CD14-positive monocyte (primary cell): ENCODE measurements around the gene PATL2. TPM values are rescaled to one million over a fixed set of nuclear protein-coding genes. Genes with fewer than 3 reads are reported as not detected.
A peak's percentile ranks its signal among the peaks of the same experiment; 100 is the strongest.

Source experiments
- DNase-seq, 3 donors: peaks; one replicate each; pipeline ENCODE4 v3.0.0-alpha.2; 2011 to 2022
- H2AFZ ChIP-seq: 2 replicates; pipeline ENCODE4 v1.6.0; 2012; ENCODE audit warnings: mild to moderate bottlenecking, low read depth, low read length, inconsistent platforms; ENCODE audit not compliant: insufficient read depth, poor library complexity, severe bottlenecking
- H3K27ac ChIP-seq, 2 donors: 1 replicate in 1 of 2; 2 replicates in 1 of 2; pipeline ENCODE4 v1.5.1; 2012 to 2013; ENCODE audit warnings: low read length in 2 of 2, control low read depth in 1 of 2, inconsistent platforms in 1 of 2, low read depth in 1 of 2, mild to moderate bottlenecking in 1 of 2
- H3K27me3 ChIP-seq, 2 donors: one replicate each; pipeline versions ENCODE4 v1.6.0 to v1.6.1; 2011 to 2013; ENCODE audit warnings: low read length in 2 of 2; ENCODE audit not compliant: control insufficient read depth in 2 of 2, insufficient read depth in 2 of 2
- H3K36me3 ChIP-seq, 2 donors: replicated peaks in 1 of 2; 1 replicate in 1 of 2; 2 replicates in 1 of 2; pipeline versions ENCODE4 v1.5.1 to v1.6.1; 2012 to 2013; ENCODE audit warnings: low read length in 2 of 2, control low read depth in 1 of 2, inconsistent platforms in 1 of 2, mild to moderate bottlenecking in 1 of 2; ENCODE audit not compliant: insufficient read depth in 2 of 2, control insufficient read depth in 1 of 2
- H3K4me1 ChIP-seq, 2 donors: 1 replicate in 1 of 2; 2 replicates in 1 of 2; pipeline versions ENCODE4 v1.5.1 to v1.6.1; 2012 to 2013; ENCODE audit warnings: low read length in 2 of 2, control low read depth in 1 of 2, inconsistent platforms in 1 of 2, mild to moderate bottlenecking in 1 of 2, moderate library complexity in 1 of 2; ENCODE audit not compliant: insufficient read depth in 2 of 2, control insufficient read depth in 1 of 2
- H3K4me2 ChIP-seq: replicated peaks from 2 replicates; pipeline ENCODE3; 2012; ENCODE audit warnings: low read length, moderate library complexity, mild to moderate bottlenecking; ENCODE audit not compliant: poor library complexity, severe bottlenecking; ENCODE audit errors: extremely low read depth
- H3K4me3 ChIP-seq, 3 experiments: fragments of 200-600 bp in 1 of 3; sonication (generic) in 1 of 3; replicated peaks in 1 of 3; 1 replicate in 2 of 3; 2 replicates in 1 of 3; pipeline ENCODE4 v1.5.1; 2011 to 2013; ENCODE audit warnings: low read length in 3 of 3, mild to moderate bottlenecking in 3 of 3, control low read depth in 2 of 3, low read depth in 2 of 3, inconsistent platforms in 1 of 3, moderate library complexity in 1 of 3
- H3K79me2 ChIP-seq: 2 replicates; pipeline ENCODE4 v1.6.0; 2012; ENCODE audit warnings: mild to moderate bottlenecking, control low read depth, inconsistent platforms, low read length, moderate library complexity; ENCODE audit not compliant: insufficient read depth
- H3K9ac ChIP-seq: 2 replicates; pipeline ENCODE4 v1.6.0; 2017; ENCODE audit warnings: low read length, mild to moderate bottlenecking; ENCODE audit not compliant: insufficient read depth, poor library complexity, severe bottlenecking
- H3K9me3 ChIP-seq, 2 donors: replicated peaks in 1 of 2; 1 replicate in 1 of 2; 2 replicates in 1 of 2; pipeline versions ENCODE4 v1.5.1 to v1.6.1; 2012 to 2013; ENCODE audit warnings: low read length in 2 of 2, control low read depth in 1 of 2; ENCODE audit not compliant: control insufficient read depth in 1 of 2, insufficient read depth in 1 of 2
- H4K20me1 ChIP-seq: 2 replicates; pipeline ENCODE4 v1.6.0; 2012; ENCODE audit warnings: mild to moderate bottlenecking, low read length, control low read depth, moderate library complexity; ENCODE audit not compliant: insufficient read depth
- H3K27ac Mint-ChIP-seq, 7 donors: one replicate each; pipeline ENCODE4 v1.8.0; 2020; ENCODE audit warnings: mild to moderate bottlenecking in 7 of 7, mixed read lengths in 7 of 7, moderate library complexity in 6 of 7, inconsistent platforms in 2 of 7
- H3K27me3 Mint-ChIP-seq, 3 donors: one replicate each; pipeline ENCODE4 v1.8.0; 2021 to 2022; ENCODE audit warnings: low read depth in 3 of 3, mild to moderate bottlenecking in 3 of 3, mixed read lengths in 3 of 3, moderate library complexity in 3 of 3, inconsistent platforms in 1 of 3
- H3K36me3 Mint-ChIP-seq, 2 donors: one replicate each; pipeline ENCODE4 v1.8.0; 2020; ENCODE audit warnings: mixed read lengths in 2 of 2, inconsistent platforms in 1 of 2, mild to moderate bottlenecking in 1 of 2
- H3K4me1 Mint-ChIP-seq: one replicate; pipeline ENCODE4 v1.8.0; 2020; ENCODE audit warnings: mild to moderate bottlenecking, mixed read lengths
- H3K4me3 Mint-ChIP-seq, 2 donors: one replicate each; pipeline ENCODE4 v1.8.0; 2020; ENCODE audit warnings: mild to moderate bottlenecking in 2 of 2, mixed read lengths in 2 of 2, moderate library complexity in 1 of 2
- H3K9me3 Mint-ChIP-seq, 7 donors: one replicate each; pipeline ENCODE4 v1.8.0; 2020 to 2022; ENCODE audit warnings: mixed read lengths in 7 of 7, mild to moderate bottlenecking in 6 of 7, moderate library complexity in 6 of 7, inconsistent platforms in 2 of 7
- WGBS: methylation state at CpG from one replicate; pipeline ENCODE4 v1.1.5; 2013; ENCODE audit warnings: missing lambda C conversion rate; ENCODE audit not compliant: insufficient coverage; 5-methylcytosine and 5-hydroxymethylcytosine counted together
- intact Hi-C, 2 donors: fragments of 100-400 bp; cut with micrococcal nuclease; formaldehyde crosslinking; loops; one replicate each; pipeline versions ENCODE4 v1.15.0 to v1.15.1; 2023
- polyA plus RNA-seq, 3 donors: library from polyadenylated mRNA; depleted of rRNA in 1 of 3; unstranded in 2 of 3; stranded (reverse) in 1 of 3; fragments of 300-500 nt in 2 of 3; fragments of >200 nt in 1 of 3; fragmentation: Illumina TruSeq in 2 of 3; gene quantifications; 1 replicate in 2 of 3; 2 replicates in 1 of 3; pipeline ENCODE4 v1.2.3, GENCODE V29; 2012 to 2021
- TF ChIP-seq, protein P1 (sequence below): fragments of 200-600 bp; IDR thresholded peaks from one replicate; pipeline ENCODE4 v1.8.0; 2022; ENCODE audit warnings: antibody characterized with exemption, mild to moderate bottlenecking

PATL2 gene
- polyA plus RNA-seq, 3 donors: 1.8 to 14.4 (median 1.9) TPM

DNA sequence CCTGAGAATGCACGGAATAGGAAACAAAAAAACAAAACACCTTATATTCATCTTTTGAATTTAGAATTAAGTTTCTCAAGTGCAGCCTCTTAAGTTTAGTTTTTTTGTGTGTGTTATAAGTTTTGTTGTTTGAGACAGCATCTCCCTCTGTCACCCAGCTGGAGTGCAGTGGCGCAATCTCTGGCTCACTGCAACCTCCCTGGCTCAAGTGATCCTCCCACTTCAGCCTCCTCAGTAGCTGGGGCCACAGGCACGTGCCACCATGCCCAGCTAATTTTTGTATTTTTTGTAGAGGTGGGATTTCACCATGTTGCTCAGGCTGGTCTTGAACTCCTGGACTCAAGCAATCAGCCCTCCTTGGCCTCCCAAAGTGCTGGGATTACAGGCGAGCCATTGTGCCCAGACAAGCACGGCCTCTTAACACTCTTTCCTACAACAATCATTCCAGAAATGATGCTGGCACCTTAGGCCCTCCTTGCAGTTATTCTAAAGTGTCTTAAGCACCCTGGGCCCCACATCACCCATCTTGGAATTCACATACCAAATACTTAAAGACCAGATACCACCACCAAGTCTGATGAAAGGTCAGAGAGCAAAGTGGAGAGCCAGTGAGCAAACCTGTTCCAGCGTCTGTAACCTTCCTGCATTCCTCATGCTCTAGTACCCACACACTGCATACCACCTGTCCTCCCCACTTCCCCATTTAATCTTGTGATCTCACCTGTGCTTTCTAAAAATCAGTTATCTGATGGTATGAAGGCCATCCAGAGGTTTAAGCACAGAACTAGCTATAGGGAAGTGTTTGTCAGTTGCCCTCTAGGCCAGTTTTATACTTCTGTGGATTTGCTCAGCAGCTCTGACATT lies 40.8 kb downstream of the PATL2 start:
- no peak overlapping the region for H3K4me2 ChIP-seq
- peaks cover 11 to 12% of the 10 kb centered on the region in 2 donors for H3K4me1 ChIP-seq
- H3K4me3 Mint-ChIP-seq: no peak overlapping the region
- intact Hi-C loops: no loop called here
- no peaks in the 10 kb centered on the region for H3K79me2 ChIP-seq
- H3K9ac ChIP-seq: no peak overlapping the region
- no peaks in the 10 kb centered on the region for H3K36me3 ChIP-seq
- peaks cover 0 to 2% (median 2%) of the 10 kb centered on the region in 3 donors for H3K27me3 Mint-ChIP-seq
- no peak overlapping the region for H3K27ac ChIP-seq
- TF ChIP-seq, protein P1, sequence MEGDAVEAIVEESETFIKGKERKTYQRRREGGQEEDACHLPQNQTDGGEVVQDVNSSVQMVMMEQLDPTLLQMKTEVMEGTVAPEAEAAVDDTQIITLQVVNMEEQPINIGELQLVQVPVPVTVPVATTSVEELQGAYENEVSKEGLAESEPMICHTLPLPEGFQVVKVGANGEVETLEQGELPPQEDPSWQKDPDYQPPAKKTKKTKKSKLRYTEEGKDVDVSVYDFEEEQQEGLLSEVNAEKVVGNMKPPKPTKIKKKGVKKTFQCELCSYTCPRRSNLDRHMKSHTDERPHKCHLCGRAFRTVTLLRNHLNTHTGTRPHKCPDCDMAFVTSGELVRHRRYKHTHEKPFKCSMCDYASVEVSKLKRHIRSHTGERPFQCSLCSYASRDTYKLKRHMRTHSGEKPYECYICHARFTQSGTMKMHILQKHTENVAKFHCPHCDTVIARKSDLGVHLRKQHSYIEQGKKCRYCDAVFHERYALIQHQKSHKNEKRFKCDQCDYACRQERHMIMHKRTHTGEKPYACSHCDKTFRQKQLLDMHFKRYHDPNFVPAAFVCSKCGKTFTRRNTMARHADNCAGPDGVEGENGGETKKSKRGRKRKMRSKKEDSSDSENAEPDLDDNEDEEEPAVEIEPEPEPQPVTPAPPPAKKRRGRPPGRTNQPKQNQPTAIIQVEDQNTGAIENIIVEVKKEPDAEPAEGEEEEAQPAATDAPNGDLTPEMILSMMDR: no peak
- peaks cover 0 to 4% of the 10 kb centered on the region in 2 donors for H3K36me3 Mint-ChIP-seq
- H3K27ac Mint-ChIP-seq: peak overlapping the region in 1 of 7 donors; percentile 50
- H3K4me3 ChIP-seq: no peak overlapping the region
- H3K27me3 ChIP-seq: no peaks in the 10 kb centered on the region
- H4K20me1 ChIP-seq: no peaks in the 10 kb centered on the region
- H3K9me3 ChIP-seq: no peaks in the 10 kb centered on the region
- DNase-seq: no peak
- WGBS: 89% methylated on average over 3 of the region's 6 CpGs
- H3K4me1 Mint-ChIP-seq: peaks cover 19% of the 10 kb centered on the region
- H2AFZ ChIP-seq: no peak overlapping the region
- H3K9me3 Mint-ChIP-seq: no peaks in the 10 kb centered on the region

DNA sequence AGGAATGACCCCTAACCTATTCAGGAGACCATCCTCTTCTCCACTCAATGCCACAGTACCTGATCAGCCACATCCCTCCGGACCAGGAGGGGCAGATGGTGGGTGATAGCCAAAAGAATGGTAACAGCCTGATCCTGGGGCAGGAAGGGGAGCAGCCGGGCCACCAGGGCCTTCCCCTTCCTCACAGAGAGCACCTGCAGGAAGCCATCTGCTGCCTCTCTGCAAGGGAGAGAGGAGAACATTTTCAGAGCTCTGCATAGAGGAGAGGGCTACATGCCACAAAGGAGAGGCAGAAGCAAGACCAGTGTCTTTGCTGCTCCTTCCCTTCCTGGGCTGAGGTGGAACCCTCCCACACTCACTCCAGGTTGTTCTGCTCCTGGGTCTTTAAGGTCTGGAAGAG lies 42.2 kb downstream of the PATL2 start:
- Histone ChIP-seq H3K9ac (no peak overlapping the region), H3K27ac (no peak overlapping the region), H3K4me2 (no peak overlapping the region), H3K79me2 (peaks cover 6% of the 10 kb centered on the region), H4K20me1 (no peaks in the 10 kb centered on the region), H3K9me3 (no peaks in the 10 kb centered on the region), H2AFZ (no peak overlapping the region), H3K4me1 (peaks cover 14 to 17% of the 10 kb centered on the region in 2 donors), H3K27me3 (no peaks in the 10 kb centered on the region), H3K4me3 (no peak overlapping the region), H3K36me3 (no peaks in the 10 kb centered on the region)
- Mint-ChIP-seq H3K4me1 (peaks cover 22% of the 10 kb centered on the region), H3K27ac (no peak overlapping the region), H3K4me3 (no peak overlapping the region), H3K9me3 (no peaks in the 10 kb centered on the region), H3K27me3 (peaks cover 0 to 2% (median 2%) of the 10 kb centered on the region in 3 donors), H3K36me3 (peaks cover 0 to 4% of the 10 kb centered on the region in 2 donors)
- intact Hi-C loops: no loop called here
- no peak for DNase-seq
- TF ChIP-seq, protein P1: no peak
- WGBS: no CpG with 5 or more reads among the region's 2 CpGs
